HCT116 (cell line): Measurements from ENCODE around the gene NFIA.

Experiments used
- CTCF ChIP-seq, 3 experiments: fragments of 200-600 bp in 1 of 3; sonication (generic) in 1 of 3; IDR thresholded peaks in 2 of 3; conservative IDR thresholded peaks in 1 of 3; 2 replicates each; pipeline ENCODE4 v1.5.1; 2012 to 2017; ENCODE audit warnings: low read depth in 2 of 3, low read length in 2 of 3, antibody characterized with exemption in 1 of 3, borderline replicate concordance in 1 of 3, control low read depth in 1 of 3, mild to moderate bottlenecking in 1 of 3, mixed read lengths in 1 of 3, mixed run types in 1 of 3, moderate library complexity in 1 of 3; ENCODE audit not compliant: insufficient read depth in 1 of 3
- EZH2 ChIP-seq: fragments of 200-600 bp; sonication (generic); IDR thresholded peaks from 2 replicates; pipeline ENCODE4 v1.6.1; 2017; ENCODE audit warnings: antibody characterized with exemption, mixed run types
- EZH2phosphoT487 ChIP-seq: fragments of 200-600 bp; IDR thresholded peaks from 2 replicates; pipeline ENCODE4 v1.6.1; 2018; ENCODE audit warnings: antibody characterized with exemption, borderline replicate concordance
- JUND ChIP-seq: IDR thresholded peaks from 2 replicates; pipeline ENCODE4 v1.6.1; 2012
- MAX ChIP-seq: IDR thresholded peaks from 2 replicates; pipeline ENCODE4 v1.6.1; 2012
- POLR2A ChIP-seq: IDR thresholded peaks from 2 replicates; pipeline ENCODE4 v1.7.0; 2011; ENCODE audit warnings: borderline replicate concordance; ENCODE audit not compliant: insufficient read depth, insufficient read length; ENCODE audit errors: extremely low read depth
- POLR2AphosphoS5 ChIP-seq: IDR thresholded peaks from 2 replicates; pipeline ENCODE4 v1.6.1; 2011; ENCODE audit warnings: mild to moderate bottlenecking, low read depth, low read length, moderate library complexity
- RAD21 ChIP-seq: IDR thresholded peaks from 2 replicates; pipeline ENCODE4 v1.6.1; 2012; ENCODE audit warnings: low read depth, mild to moderate bottlenecking
- REST ChIP-seq: IDR thresholded peaks from 2 replicates; pipeline ENCODE4 v1.6.1; 2012; ENCODE audit warnings: low read depth
- SIN3A ChIP-seq: IDR thresholded peaks from 2 replicates; pipeline ENCODE4 v1.6.1; 2012; ENCODE audit warnings: low read depth
- TCF7L2 ChIP-seq: IDR thresholded peaks from 2 replicates; pipeline ENCODE4 v1.7.0; 2011; ENCODE audit warnings: borderline replicate concordance, inconsistent platforms; ENCODE audit not compliant: insufficient read depth, insufficient read length; ENCODE audit errors: extremely low read depth
- YY1 ChIP-seq: IDR thresholded peaks from 2 replicates; pipeline ENCODE4 v1.6.1; 2011; ENCODE audit warnings: low read length, low read depth, moderate library complexity, mild to moderate bottlenecking; ENCODE audit not compliant: insufficient replicate concordance; ENCODE audit errors: extremely low read depth
- ZNF274 ChIP-seq: fragments of 200-500 bp; sonication (Bioruptor generic); IDR thresholded peaks from 2 replicates; pipeline ENCODE4 v1.6.1; 2014; ENCODE audit warnings: mild to moderate bottlenecking, low read depth, low read length, inconsistent platforms

- TF ChIP-seq CTCF (IDR thresholded peaks at IDR 0.05 in 2 of 3, conservative IDR thresholded peaks at IDR 0.05 in 1 of 3; ENCODE audit: borderline replicate concordance in 1 of 3, insufficient read depth in 1 of 3, low read depth in 2 of 3, low read length in 2 of 3) (no peak), EZH2 (no peak), YY1 (no peak), JUND (no peak), REST (no peak), RAD21 (no peak), POLR2AphosphoS5 (no peak), EZH2phosphoT487 (no peak), POLR2A (no peak), MAX (no peak), TCF7L2 (no peak), ZNF274 (no peak), SIN3A (no peak)
These were observed 288.0 kb downstream of the NFIA start for GRCh38 chr1:61370177-61370912.
